Mucosa of descending colon (tissue), 3 donors: ENCODE measurements around the gene MARK3. TPM values are rescaled to one million over a fixed set of nuclear protein-coding genes. Genes with fewer than 3 reads are reported as not detected.
A peak's percentile ranks its signal among the peaks of the same experiment; 100 is the strongest.

Experiments used
- ATAC-seq: fragments of 200-7000 bp; cut with Tn5 transposase; one replicate; pipeline ENCODE4 v1.9.1; 2020; ENCODE audit warnings: mild to moderate bottlenecking, moderate library complexity
- DNase-seq, 3 donors: peaks; one replicate each; pipeline ENCODE4 v3.0.0-alpha.2; 2020
- H3K36me3 ChIP-seq: fragments of 200-600 bp; one replicate; pipeline ENCODE4 v1.8.0; 2021; ENCODE audit warnings: low read depth, mild to moderate bottlenecking
- H3K4me1 ChIP-seq: fragments of 200-600 bp; one replicate; pipeline ENCODE4 v1.8.0; 2021; ENCODE audit warnings: low read depth, mild to moderate bottlenecking
- H3K4me3 ChIP-seq: fragments of 200-600 bp; one replicate; pipeline ENCODE4 v1.8.0; 2021; ENCODE audit warnings: mild to moderate bottlenecking
- H3K9me3 ChIP-seq: fragments of 200-600 bp; one replicate; pipeline ENCODE4 v1.8.0; 2021; ENCODE audit warnings: mild to moderate bottlenecking
- CTCF ChIP-seq: fragments of 200-600 bp; IDR thresholded peaks from one replicate; pipeline ENCODE4 v1.8.0; 2022; ENCODE audit warnings: antibody characterized with exemption, mild to moderate bottlenecking
- intact Hi-C, 2 donors: fragments of 100-400 bp; cut with DNase I in 1 of 2; cut with micrococcal nuclease in 1 of 2; formaldehyde crosslinking; loops; one replicate each; pipeline versions ENCODE4 v1.11.0 to v1.11.1; 2022; cut with DNase I, micrococcal nuclease
- total RNA-seq, 3 donors: library from RNA; stranded (reverse); fragmentation: NEBNext Ultra II Directional in 2 of 3; extraction: Animal tissue kit (Norgen Biotek cat#: 25700) in 2 of 3; gene quantifications; one replicate each; pipeline versions ENCODE4 v1.2.1 to v1.2.4, GENCODE V29; 2021 to 2023
- donor health status: DM: no; HTN: no; CAD: no; lungs with moderate emphysema.
- donor health status: DM: no; HTN: no; CAD: no.
- donor health status: DM: no; HTN: yes; CAD: no.

MARK3 gene
- total RNA-seq, 3 donors from 2014 or later = 60.8 to 85.7 (median 66.8) TPM

DNA sequence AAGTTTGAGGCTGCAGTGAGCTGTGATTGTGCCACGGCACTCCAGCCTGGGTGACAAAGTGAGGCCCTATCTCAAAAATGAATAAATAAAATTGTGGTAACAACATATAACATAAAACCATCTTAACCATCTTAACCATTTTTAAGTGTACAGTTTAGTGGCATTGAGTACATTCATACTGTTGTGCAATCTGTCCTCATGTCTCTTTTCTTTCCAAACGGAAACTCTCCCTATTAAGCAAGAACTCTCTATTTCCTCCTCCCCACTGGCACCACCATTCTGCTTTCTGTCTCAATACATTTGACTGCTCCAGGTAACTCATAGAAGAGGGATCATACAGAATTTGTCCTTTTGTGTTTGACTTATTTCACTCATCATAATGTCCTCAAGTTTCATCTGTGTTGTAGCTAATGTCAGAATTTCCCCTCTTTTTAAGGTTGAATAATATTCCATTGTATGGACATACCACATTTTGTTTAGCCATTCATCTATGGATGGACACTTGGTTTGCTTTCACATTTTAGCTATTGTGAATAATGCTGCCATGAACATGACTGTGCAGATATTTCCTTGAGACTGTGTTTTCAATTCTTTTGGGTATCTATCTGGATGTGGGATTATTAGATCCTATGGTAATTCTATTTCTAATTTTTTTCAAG is 4.4 kb upstream of the MARK3 start:
- H3K4me3 ChIP-seq = no peak overlapping the region
- TF ChIP-seq CTCF = no peak
- no peaks in the 10 kb centered on the region for H3K36me3 ChIP-seq
- DNase-seq = no peak
- no peak for ATAC-seq
- no peaks in the 10 kb centered on the region for H3K9me3 ChIP-seq
- intact Hi-C loops = no loop called here
- H3K4me1 ChIP-seq = peaks cover 8% of the 10 kb centered on the region

DNA sequence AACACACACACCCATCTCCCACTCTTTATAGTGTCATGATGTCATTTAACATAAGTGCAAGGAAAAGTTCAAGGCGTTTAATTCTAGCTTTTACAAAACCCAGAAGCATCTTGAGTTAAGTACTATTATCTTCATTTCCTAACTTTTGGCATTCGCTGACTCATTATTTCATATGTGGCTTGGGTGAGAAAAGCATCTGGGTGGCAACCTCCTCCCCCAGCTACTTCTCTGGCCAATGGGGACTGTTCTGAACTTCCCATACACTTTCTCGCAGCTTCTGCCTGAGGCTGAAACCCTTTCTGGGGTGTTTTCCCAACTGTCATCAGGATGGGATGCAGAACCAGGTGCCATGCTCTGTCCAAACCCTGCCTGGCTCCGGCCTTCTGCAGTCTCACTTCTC is 2.8 kb upstream of the MARK3 start:
- Histone ChIP-seq H3K9me3 (no peaks in the 10 kb centered on the region), H3K4me3 (no peak overlapping the region), H3K36me3 (no peaks in the 10 kb centered on the region), H3K4me1 (peaks cover 15% of the 10 kb centered on the region)
- DNase-seq = no peak
- ATAC-seq = no peak
- TF ChIP-seq CTCF = no peak
- intact Hi-C loops = no loop called here

DNA sequence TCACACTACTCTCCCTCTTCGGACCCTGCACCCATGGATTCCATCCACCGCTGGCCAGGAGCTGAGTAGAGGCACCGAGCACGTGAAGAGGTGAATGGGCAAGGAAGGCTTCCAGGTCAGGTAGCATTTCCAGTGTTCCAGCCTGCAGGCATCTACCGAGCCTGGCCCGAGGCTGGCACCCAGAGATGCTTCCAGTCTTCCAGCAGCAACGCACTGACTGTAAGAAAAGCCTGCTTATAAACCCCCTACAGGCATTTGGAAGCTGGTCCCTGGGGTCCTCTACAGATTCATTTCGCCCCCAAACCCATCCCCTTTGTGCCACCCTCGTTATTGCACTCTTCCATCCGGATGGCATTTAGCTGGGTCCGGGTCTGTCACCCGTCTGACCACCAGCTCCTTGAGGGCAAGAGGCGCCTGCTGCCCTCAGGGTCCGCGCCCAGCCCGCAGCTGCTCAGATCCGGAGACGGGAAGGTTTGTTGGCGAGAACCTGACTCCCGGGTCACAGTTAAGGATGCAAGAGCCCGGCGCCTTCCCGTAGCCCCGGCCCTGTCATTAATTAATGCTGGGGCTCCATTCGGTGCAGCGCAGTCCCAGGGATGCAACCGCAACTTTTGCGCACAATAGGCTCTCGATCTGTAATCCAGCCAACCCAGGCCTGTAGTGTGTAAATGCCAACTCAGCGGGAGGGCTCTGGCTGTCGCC is 614 bp upstream of the MARK3 start:
- ATAC-seq = no peak
- H3K4me3 ChIP-seq = peak overlapping the region; percentile 88
- TF ChIP-seq CTCF = no peak
- no peaks in the 10 kb centered on the region for H3K9me3 ChIP-seq
- no peaks in the 10 kb centered on the region for H3K36me3 ChIP-seq
- peaks cover 28% of the 10 kb centered on the region for H3K4me1 ChIP-seq
- intact Hi-C loops = no loop called here
- DNase-seq = peak in 1 of 3 donors; percentile 34

- Histone ChIP-seq H3K4me1 (peaks cover 28% of the 10 kb centered on the region), H3K9me3 (no peaks in the 10 kb centered on the region), H3K4me3 (peak overlapping the region; percentile 88), H3K36me3 (no peaks in the 10 kb centered on the region)
- intact Hi-C loops = no loop called here
- ATAC-seq = peak; percentile 40
- peak; percentile 46 to 68 (median 58) for DNase-seq
- TF ChIP-seq CTCF = no peak
These were observed 906 bp downstream of the MARK3 start for GRCh38 chr14:103385929-103386712.

GRCh38 chr14:103386713-103387329 is 1.6 kb downstream of the MARK3 start:
- H3K4me3 ChIP-seq = no peak overlapping the region
- intact Hi-C loops = no loop called here
- DNase-seq (no peak), ATAC-seq (no peak)
- no peaks in the 10 kb centered on the region for H3K36me3 ChIP-seq
- no peaks in the 10 kb centered on the region for H3K9me3 ChIP-seq
- peaks cover 29% of the 10 kb centered on the region for H3K4me1 ChIP-seq
- TF ChIP-seq CTCF = no peak
